ENCODE measurements around the gene HSF4.

The HSF4 gene

DNA sequence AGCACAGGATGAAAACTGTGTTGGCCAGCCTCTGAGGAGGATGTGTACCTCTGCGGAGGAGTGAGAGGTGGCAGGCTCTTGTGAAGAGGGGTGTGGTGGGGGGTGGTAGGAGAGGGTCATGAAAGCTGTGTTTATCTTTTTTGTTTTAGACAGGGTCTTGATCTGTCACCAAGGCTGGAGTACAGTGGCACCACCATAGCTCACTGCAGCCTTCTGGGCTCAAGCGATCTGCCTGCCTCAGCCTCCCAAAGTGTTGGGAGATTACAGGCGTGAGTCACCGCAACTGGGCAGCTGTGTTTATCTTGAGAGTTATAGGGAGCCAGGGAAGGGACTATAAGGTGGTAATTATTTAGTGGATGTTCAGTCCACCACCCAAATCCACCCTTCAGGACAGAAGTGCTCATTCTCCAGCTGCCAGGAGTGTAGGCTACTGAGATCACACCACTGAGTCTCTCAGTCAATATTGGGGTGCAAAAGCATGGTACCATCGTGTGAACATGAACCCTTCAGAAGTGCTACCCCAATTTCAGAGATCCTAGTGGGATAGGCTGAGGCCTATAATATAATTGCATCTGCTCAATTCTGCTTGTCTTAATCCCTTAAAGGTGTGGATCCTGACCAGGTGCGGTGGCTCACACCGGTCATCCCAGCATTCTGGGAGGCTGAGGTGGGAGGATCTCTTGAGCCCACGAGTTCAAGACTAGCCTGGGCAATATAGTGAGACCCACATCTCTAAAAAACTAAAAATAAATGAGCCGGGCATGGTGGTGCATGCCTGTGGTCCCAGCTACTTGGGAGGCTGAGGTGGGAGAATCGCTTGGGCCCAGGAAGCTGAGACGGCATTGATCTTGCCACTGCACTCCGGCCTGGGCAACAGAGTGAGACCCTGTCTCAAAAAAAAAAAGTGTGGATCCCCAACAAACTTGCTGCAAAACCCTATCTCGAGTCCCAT, 26.2 kb downstream of the HSF4 start:
- no peak for DNase-seq (ENCODE audit: low read depth in 2 of 2)
- H3K4me3 ChIP-seq (replicated peaks in 1 of 2; ENCODE audit: low read depth in 2 of 2, low read length in 2 of 2), result no peak overlapping the region
- TF ChIP-seq, protein P1, sequence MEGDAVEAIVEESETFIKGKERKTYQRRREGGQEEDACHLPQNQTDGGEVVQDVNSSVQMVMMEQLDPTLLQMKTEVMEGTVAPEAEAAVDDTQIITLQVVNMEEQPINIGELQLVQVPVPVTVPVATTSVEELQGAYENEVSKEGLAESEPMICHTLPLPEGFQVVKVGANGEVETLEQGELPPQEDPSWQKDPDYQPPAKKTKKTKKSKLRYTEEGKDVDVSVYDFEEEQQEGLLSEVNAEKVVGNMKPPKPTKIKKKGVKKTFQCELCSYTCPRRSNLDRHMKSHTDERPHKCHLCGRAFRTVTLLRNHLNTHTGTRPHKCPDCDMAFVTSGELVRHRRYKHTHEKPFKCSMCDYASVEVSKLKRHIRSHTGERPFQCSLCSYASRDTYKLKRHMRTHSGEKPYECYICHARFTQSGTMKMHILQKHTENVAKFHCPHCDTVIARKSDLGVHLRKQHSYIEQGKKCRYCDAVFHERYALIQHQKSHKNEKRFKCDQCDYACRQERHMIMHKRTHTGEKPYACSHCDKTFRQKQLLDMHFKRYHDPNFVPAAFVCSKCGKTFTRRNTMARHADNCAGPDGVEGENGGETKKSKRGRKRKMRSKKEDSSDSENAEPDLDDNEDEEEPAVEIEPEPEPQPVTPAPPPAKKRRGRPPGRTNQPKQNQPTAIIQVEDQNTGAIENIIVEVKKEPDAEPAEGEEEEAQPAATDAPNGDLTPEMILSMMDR (IDR thresholded peaks at IDR 0.05; ENCODE audit: low read depth, low read length), result no peak

DNA sequence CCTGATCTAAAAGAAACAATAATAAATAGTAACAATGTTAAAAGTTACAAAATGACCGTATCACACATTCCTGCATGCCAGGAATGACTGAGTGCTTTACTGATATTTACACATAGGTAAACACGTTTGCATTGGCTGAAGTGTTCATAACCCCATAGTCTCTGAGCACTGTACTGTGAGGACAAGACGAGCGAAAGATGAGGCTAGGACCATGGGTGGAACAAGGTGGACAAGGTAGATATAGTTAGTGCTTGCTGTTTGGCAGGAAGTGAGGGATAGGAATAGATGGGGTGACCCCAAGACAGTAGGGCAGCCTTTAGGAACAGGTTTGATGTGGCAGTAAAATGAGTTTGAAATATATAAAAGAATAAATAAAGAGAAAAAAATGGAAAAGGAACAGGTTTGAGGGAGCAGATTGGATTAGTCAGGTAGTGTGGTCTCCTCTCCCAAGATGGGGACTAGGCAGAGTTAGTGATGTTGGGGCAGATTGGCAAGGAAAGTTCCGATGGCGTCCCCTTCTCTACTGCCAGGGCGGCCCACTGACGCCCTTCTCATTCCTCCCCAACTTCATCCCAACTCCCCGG, 27.0 kb downstream of the HSF4 start:
- TF ChIP-seq, protein P1 (IDR thresholded peaks at IDR 0.05; ENCODE audit: low read depth, low read length), result no peak
- H3K4me3 ChIP-seq (replicated peaks in 1 of 2; ENCODE audit: low read depth in 2 of 2, low read length in 2 of 2), result peak overlapping the region; percentile 14 to 98
- DNase-seq (ENCODE audit: low read depth in 2 of 2), result no peak

DNA sequence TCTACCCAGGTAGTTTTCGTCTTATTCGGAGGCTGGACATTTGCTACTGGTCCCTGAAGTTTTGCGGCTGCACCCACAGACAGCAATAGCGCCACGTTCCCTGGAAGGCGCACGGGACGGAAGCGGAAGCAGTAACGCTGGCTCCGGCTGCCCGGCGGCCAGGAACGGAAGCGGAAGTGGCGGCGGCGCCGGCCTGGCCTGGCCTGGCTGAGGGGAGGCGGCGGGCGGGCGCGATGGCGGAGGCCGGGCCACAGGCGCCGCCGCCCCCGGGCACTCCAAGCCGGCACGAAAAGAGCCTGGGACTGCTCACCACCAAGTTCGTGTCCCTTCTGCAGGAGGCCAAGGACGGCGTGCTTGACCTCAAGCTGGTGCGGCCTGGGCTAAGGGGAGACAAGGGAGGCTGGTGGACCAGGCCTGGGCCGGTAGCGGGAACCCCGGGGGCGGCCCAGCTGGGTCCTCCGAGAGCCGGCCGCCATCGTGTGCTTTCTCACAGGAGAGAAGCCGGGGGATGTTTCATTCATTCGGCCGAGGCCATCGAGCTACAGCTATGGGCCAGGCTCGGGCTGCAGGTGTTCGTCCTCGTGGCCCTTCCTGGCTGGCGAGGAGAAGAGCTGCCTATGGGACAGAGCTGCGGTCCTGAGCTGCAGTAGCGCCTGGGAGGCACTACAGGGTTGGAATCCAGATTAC, 27.6 kb downstream of the HSF4 start, which contains the start of gene E2F4:
Gene E2F4, plus strand, starts transcription at position 161 of the 687 bp plus-strand sequence. Its CDS starts 73 bp downstream, at position 234.
- DNase-seq (ENCODE audit: low read depth in 2 of 2), result peak; percentile 93
- peak within 1 kb of the TSS; percentile 96 to 98 for H3K4me3 ChIP-seq (replicated peaks in 1 of 2; ENCODE audit: low read depth in 2 of 2, low read length in 2 of 2)
- TF ChIP-seq, protein P1 (IDR thresholded peaks at IDR 0.05; ENCODE audit: low read depth, low read length), result no peak

DNA sequence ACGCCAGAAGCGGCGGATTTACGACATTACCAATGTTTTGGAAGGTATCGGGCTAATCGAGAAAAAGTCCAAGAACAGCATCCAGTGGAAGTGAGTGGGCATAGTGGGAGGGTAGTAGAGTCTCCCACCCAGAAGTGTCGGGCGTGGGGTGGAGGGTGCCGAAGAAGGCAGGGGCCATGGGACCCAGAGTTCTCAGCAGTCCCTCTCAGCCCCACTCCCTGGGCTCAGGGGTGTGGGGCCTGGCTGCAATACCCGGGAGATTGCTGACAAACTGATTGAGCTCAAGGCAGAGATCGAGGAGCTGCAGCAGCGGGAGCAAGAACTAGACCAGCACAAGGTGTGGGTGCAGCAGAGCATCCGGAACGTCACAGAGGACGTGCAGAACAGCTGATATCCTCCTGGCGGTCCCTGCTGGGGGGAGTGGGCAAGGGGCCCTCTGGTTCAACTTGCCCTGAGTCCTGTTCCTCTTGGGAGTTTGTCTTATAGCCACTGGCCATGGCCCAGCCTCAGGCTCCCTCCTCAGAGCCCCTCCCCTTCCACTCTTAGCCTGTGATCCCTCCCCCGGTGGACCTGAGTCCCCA, 28.3 kb downstream of the HSF4 start:
- peak overlapping the region; percentile 96 to 98 for H3K4me3 ChIP-seq (replicated peaks in 1 of 2; ENCODE audit: low read depth in 2 of 2, low read length in 2 of 2)
- TF ChIP-seq, protein P1 (IDR thresholded peaks at IDR 0.05; ENCODE audit: low read depth, low read length), result no peak
- no peak for DNase-seq (ENCODE audit: low read depth in 2 of 2)

DNA sequence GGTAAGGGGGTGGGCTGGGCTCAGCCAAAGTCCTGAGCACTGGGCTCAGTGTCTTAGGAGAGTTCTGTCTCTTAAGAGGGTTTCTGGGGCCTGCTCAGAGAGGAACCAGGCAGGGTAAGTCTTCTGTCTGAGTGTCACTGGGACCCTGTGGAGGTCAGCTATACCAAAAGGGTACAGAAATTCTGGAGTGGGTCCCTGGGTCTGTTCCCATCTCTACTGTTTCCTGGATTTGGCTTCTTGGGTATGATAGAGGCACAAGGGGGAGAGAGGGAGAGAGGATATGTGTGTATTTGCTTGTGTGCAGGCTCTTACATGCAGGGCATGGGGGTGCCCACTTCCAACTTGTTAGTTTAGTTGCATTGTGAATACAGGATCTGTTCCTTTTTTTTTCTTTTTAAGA, 29.0 kb downstream of the HSF4 start:
- H3K4me3 ChIP-seq (replicated peaks in 1 of 2; ENCODE audit: low read depth in 2 of 2, low read length in 2 of 2), result peak overlapping the region; percentile 96 to 98
- TF ChIP-seq, protein P1 (IDR thresholded peaks at IDR 0.05; ENCODE audit: low read depth, low read length), result no peak
- no peak for DNase-seq (ENCODE audit: low read depth in 2 of 2)

DNA sequence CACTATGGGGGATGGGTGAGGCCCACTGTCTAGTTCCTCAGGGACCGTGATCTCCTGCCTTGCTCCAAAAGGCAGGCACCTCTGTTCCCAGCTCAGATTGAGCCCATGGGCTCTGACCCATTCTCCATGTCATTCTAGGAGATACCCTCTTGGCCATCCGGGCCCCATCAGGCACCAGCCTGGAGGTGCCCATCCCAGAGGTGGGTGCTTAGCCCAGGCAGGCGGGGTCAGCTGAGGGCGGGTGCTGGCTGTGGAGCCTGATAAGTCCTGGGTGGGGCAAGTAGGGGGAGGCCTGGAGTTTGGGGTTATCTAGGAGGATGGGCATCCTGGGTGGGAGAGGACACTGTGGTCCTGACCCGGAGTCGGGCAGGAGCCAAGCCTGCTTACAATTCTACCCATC, 29.7 kb downstream of the HSF4 start:
- no peak for DNase-seq (ENCODE audit: low read depth in 2 of 2)
- no peak overlapping the region for H3K4me3 ChIP-seq (replicated peaks in 1 of 2; ENCODE audit: low read depth in 2 of 2, low read length in 2 of 2)
- TF ChIP-seq, protein P1 (IDR thresholded peaks at IDR 0.05; ENCODE audit: low read depth, low read length), result no peak
